Mesothelial cell of epicardium (in vitro differentiated cells): ENCODE results near the gene DCAF6. TPM values are rescaled to one million over a fixed set of nuclear protein-coding genes. Genes with fewer than 3 reads are reported as not detected.

ENCODE experiments used
- DNase-seq, 2 experiments: peaks; one replicate each; pipeline ENCODE4 v3.0.0; 2021; ENCODE audit warnings: low spot score in 2 of 2; ENCODE audit not compliant: unreplicated experiment in 2 of 2
- H3K27ac Mint-ChIP-seq: 2 replicates; pipeline ENCODE4 v1.8.0; 2021; ENCODE audit warnings: mixed read lengths
- H3K27me3 Mint-ChIP-seq: 2 replicates; pipeline ENCODE4 v1.8.0; 2021; ENCODE audit warnings: low read depth, mixed read lengths
- H3K36me3 Mint-ChIP-seq: 2 replicates; pipeline ENCODE4 v1.8.0; 2021; ENCODE audit warnings: mixed read lengths
- H3K4me1 Mint-ChIP-seq: 2 replicates; pipeline ENCODE4 v1.8.0; 2021; ENCODE audit warnings: mixed read lengths
- H3K4me3 Mint-ChIP-seq: 2 replicates; pipeline ENCODE4 v1.8.0; 2021; ENCODE audit warnings: mild to moderate bottlenecking, moderate library complexity, mixed read lengths
- H3K9me3 Mint-ChIP-seq: 2 replicates; pipeline ENCODE4 v1.8.0; 2021; ENCODE audit warnings: mixed read lengths
- total RNA-seq: library from RNA; stranded (reverse); gene quantifications from 3 replicates; pipeline ENCODE4 v1.2.1, GENCODE V29; 2021
- TF ChIP-seq, protein P1 (sequence below): fragments of 200-600 bp; sonication (generic); IDR thresholded peaks from one replicate; pipeline ENCODE4 v1.5.0; 2021; ENCODE audit warnings: antibody characterized with exemption; ENCODE audit not compliant: unreplicated experiment

The DCAF6 gene
- total RNA-seq, 1 donor from 2014 or later: 34.0 TPM

DNA sequence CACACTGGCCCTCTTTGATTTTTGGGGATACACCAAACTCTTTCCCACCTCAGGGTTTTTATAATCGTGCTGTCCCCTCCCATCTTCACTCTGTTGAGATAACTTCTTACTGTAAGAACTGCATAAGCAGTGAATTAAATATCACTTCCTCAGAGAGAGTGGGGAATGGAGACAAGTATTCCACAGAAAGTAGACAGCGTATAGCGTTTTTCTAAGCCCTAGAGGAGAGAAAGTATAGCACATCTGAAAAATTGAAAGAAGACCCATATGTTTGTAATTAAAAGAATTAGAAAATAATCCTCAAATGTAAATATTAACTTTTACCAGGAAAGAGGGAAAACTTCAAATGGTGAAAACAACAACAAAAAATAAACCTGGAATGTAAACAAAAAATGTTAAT lies 132.9 kb downstream of the DCAF6 start:
- H3K9me3 Mint-ChIP-seq: no peaks in the 10 kb centered on the region
- TF ChIP-seq, protein P1, sequence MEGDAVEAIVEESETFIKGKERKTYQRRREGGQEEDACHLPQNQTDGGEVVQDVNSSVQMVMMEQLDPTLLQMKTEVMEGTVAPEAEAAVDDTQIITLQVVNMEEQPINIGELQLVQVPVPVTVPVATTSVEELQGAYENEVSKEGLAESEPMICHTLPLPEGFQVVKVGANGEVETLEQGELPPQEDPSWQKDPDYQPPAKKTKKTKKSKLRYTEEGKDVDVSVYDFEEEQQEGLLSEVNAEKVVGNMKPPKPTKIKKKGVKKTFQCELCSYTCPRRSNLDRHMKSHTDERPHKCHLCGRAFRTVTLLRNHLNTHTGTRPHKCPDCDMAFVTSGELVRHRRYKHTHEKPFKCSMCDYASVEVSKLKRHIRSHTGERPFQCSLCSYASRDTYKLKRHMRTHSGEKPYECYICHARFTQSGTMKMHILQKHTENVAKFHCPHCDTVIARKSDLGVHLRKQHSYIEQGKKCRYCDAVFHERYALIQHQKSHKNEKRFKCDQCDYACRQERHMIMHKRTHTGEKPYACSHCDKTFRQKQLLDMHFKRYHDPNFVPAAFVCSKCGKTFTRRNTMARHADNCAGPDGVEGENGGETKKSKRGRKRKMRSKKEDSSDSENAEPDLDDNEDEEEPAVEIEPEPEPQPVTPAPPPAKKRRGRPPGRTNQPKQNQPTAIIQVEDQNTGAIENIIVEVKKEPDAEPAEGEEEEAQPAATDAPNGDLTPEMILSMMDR: no peak
- H3K4me3 Mint-ChIP-seq: no peak overlapping the region
- no peak for DNase-seq
- peaks cover 25% of the 10 kb centered on the region for H3K36me3 Mint-ChIP-seq
- H3K27ac Mint-ChIP-seq: no peak overlapping the region
- no peaks in the 10 kb centered on the region for H3K27me3 Mint-ChIP-seq
- no peaks in the 10 kb centered on the region for H3K4me1 Mint-ChIP-seq

DNA sequence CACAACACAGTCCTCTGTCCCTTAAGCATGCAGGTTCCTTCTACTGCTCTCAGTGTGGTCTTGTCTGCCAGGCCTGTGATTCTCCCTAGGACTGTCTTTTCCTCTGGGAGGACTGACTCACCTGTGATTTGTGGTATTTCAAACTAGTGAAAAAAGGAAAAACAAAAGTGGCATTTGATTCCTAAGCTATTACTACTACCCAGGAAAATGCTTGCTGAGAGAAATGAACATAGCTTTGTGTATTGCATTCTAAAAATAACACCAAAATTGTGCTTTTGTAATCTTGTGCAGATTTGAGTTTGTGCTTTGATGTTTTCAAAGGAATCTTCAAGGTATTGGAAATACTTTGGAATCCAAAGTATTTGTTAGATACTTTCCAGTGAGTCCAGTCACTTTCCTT lies 143.3 kb downstream of the DCAF6 start:
- H3K27ac Mint-ChIP-seq: peak overlapping the region; percentile 80
- H3K27me3 Mint-ChIP-seq: no peaks in the 10 kb centered on the region
- H3K9me3 Mint-ChIP-seq: no peaks in the 10 kb centered on the region
- H3K4me3 Mint-ChIP-seq: no peak overlapping the region
- no peak for DNase-seq
- peaks cover 25% of the 10 kb centered on the region for H3K36me3 Mint-ChIP-seq
- TF ChIP-seq, protein P1: no peak
- H3K4me1 Mint-ChIP-seq: peaks cover 3% of the 10 kb centered on the region

DNA sequence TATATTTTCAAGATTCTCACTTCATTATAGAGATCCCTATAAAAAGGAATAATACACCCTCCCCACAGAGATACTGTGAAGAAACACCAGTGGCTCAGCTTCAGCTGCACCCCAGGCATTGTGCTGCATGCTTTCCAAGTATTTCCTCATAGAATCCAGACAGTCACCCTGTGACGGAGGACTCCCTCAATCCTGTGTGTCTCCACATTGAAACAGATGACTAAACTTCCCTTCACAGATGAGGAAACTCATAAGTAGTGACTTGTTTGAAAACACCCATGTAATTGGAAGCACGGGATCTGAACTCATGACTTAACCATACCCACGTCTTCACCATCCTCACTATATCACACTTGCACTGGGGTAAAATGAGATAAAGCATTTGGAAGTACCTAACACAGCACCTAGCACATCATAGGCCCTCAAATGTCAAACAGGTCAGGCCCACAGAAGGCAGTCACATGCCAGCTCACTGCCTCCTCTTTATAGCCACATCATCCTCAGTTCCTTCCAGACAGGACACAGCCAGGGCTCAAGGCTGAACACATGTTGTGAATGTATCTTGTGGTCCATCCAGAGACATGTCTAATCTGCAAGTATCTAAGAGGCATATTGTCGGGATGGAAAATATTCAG lies 145.0 kb downstream of the DCAF6 start:
- no peaks in the 10 kb centered on the region for H3K27me3 Mint-ChIP-seq
- no peak overlapping the region for H3K27ac Mint-ChIP-seq
- peaks cover 19% of the 10 kb centered on the region for H3K36me3 Mint-ChIP-seq
- TF ChIP-seq, protein P1: no peak
- no peaks in the 10 kb centered on the region for H3K9me3 Mint-ChIP-seq
- H3K4me3 Mint-ChIP-seq: no peak overlapping the region
- peaks cover 3% of the 10 kb centered on the region for H3K4me1 Mint-ChIP-seq
- DNase-seq: no peak

DNA sequence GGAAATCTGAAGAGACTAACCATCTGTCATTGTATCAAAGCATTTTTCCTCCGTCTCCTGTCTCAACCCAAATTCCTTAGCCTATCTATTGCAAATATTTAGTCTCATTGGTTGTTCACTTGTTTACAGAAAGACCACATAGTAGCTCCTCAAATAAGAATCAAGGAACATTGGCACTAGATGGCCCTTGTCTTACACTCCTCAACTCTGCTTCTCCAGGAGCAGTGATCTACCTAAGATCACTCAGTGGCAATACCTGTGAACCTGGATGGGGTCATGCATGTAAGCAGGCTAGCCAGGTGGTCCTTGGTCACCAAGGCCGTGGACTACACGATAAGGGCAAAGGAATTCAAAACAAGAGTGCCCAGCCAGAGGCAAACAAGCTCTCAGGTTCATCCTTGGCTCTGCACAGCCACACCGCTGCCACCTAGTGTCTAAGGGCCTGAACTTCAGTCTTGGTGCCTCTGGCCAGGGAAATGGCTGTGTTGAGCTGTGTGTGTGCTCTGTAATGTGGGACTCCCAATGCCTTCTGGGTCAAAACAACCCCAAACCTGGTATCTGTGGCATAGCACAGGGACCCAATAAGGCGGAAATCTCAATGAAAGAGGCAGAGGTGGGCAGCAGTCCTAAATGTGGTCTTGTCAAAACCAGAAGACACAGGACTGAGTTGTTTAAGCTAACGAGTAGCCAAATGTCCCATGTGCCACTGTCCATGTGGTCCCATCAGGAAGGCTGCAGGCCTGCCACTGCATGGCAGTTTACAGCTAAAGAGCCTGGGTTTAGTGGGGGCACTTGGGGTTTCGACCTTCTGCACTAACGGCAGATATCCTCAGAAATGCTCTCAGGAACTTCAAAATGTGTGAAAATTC lies 145.8 kb downstream of the DCAF6 start:
- peaks cover 3% of the 10 kb centered on the region for H3K4me1 Mint-ChIP-seq
- peaks cover 12% of the 10 kb centered on the region for H3K36me3 Mint-ChIP-seq
- no peaks in the 10 kb centered on the region for H3K9me3 Mint-ChIP-seq
- TF ChIP-seq, protein P1: peak; percentile 71
- peak in 1 of 2 experiments; percentile 76 for DNase-seq
- no peaks in the 10 kb centered on the region for H3K27me3 Mint-ChIP-seq
- no peak overlapping the region for H3K4me3 Mint-ChIP-seq
- no peak overlapping the region for H3K27ac Mint-ChIP-seq

DNA sequence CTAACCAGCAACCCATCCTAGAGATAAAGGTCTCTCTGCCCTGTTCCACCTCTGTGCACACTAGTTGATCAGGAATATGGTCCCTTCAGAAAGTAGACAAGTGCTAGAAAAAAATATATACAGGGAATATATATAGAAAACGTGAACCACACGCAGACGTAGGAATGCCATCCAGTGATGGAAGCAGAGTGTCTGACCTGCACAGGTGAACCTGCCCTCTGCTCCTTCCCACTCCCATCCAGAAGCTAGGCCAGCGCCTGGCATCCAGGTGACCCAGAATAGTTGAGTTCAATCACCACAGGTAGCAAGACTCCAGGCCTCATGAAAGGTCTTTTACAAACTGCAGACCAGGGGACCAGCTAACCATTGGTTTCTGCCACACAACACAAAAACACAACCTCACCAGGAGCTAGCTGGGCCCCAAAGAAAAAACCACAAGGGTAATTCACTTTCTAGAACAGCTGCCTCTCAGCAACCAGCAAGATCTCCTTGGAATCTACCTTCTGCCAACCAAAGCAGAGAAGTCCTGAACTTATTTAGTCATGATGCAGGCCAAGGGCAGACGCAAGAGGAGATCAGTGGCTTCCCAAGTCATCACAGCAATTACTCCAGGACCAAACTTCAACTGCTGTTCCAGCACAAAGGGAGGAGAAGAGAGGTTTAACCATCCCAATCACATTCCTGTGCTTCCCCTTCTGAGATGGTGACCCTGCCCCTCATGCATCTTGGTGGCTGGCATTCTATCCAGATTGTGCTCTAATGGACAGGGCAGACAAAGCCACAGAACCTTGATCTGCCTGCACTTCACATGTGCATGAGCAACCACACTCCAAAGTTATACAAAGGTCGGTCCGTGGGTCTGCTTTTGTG lies 147.2 kb downstream of the DCAF6 start:
- H3K27ac Mint-ChIP-seq: no peak overlapping the region
- H3K36me3 Mint-ChIP-seq: peaks cover 12% of the 10 kb centered on the region
- no peak overlapping the region for H3K4me3 Mint-ChIP-seq
- no peaks in the 10 kb centered on the region for H3K9me3 Mint-ChIP-seq
- no peak for DNase-seq
- peaks cover 3% of the 10 kb centered on the region for H3K4me1 Mint-ChIP-seq
- H3K27me3 Mint-ChIP-seq: no peaks in the 10 kb centered on the region
- TF ChIP-seq, protein P1: no peak
